GM12864 (cell line): ENCODE results near the gene PTEN.

Source experiments
- DNase-seq: peaks from one replicate; pipeline ENCODE4 v3.0.0-alpha.2; 2011; ENCODE audit warnings: low read depth
- H3K4me3 ChIP-seq: 2 replicates; pipeline ENCODE4 v1.5.1; 2011; ENCODE audit warnings: mild to moderate bottlenecking, low read depth, low read length, control low read depth
- TF ChIP-seq, protein P1 (sequence below): IDR thresholded peaks from 2 replicates; pipeline ENCODE4 v1.5.1; 2011; ENCODE audit warnings: low read depth, mild to moderate bottlenecking, moderate library complexity, low read length, control low read depth, inconsistent platforms; ENCODE audit errors: missing control alignments

The PTEN gene

DNA sequence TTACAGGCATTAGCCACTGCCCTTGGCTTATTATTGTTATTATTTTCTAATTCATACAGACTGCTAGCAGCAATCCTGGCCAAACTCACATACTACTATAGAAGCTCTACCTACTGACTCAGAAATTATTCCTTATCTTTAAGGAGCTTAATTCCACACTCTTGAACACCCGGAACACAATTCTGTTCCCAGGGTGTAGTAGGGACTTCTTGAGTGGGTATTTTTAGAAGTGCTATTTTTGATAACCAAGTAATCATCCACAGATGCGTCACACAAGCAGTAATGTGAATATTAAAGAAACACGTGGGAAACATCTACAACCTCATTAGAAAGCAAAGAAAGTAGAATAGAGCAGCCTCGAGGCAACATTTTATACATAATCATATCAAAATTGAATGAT, 149.2 kb downstream of the PTEN start:
- TF ChIP-seq, protein P1, sequence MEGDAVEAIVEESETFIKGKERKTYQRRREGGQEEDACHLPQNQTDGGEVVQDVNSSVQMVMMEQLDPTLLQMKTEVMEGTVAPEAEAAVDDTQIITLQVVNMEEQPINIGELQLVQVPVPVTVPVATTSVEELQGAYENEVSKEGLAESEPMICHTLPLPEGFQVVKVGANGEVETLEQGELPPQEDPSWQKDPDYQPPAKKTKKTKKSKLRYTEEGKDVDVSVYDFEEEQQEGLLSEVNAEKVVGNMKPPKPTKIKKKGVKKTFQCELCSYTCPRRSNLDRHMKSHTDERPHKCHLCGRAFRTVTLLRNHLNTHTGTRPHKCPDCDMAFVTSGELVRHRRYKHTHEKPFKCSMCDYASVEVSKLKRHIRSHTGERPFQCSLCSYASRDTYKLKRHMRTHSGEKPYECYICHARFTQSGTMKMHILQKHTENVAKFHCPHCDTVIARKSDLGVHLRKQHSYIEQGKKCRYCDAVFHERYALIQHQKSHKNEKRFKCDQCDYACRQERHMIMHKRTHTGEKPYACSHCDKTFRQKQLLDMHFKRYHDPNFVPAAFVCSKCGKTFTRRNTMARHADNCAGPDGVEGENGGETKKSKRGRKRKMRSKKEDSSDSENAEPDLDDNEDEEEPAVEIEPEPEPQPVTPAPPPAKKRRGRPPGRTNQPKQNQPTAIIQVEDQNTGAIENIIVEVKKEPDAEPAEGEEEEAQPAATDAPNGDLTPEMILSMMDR = no peak
- DNase-seq = no peak

DNA sequence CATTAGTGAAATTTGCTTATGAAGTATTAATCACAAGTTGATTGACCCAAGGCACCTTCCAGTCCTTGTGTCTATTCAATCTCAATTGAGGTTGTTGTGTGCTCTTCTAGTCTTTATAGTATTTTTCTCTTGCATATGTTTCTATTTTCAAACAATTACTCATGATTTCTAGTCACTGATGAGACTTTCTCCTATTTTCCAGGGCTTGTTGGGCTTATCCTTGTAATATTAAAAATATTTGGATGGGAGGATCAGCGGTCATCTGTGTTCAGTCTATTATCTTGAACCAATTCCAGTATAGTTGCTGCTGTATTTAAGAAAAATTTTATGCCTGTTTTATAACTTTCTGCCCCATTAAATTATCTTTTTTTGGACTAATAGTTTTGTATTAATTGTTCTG, 154.4 kb downstream of the PTEN start:
- TF ChIP-seq, protein P1 = no peak
- DNase-seq = no peak
- no peak overlapping the region for H3K4me3 ChIP-seq

More for the DNA sequence above, 149.2 kb downstream of the PTEN start:
- no peak overlapping the region for H3K4me3 ChIP-seq

DNA sequence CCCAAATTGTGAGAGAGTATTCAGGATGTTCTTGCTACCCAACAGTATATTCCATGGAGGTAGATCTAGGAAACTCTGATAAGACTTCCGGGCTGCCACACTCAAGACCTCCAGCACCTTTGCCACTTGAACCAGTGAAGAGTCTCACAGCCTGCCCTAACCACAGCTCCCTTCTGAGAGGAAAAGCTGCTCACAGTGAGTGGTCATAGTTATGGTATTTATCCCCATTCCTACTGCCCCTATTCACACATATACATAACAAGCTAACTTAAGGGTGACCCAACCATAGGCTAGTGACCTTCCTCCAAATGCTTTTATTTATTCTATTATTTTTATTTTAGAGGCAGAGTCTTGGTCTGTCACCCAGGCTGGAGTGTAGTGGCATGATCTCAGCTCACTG, 156.3 kb downstream of the PTEN start:
- TF ChIP-seq, protein P1 = no peak
- DNase-seq = no peak
- H3K4me3 ChIP-seq = no peak overlapping the region
